GM10248 (cell line): ENCODE results near the gene NAV1.

Experiments used
- CTCF ChIA-PET: fragments of 300-600 bp; sonication (Branson Sonifier 250); formaldehyde crosslinking; extraction: SDS; loops from one replicate; lab custom pipeline; 2021; ENCODE audit warnings: antibody characterized with exemption; lab: Yijun Ruan, JAX
- POLR2A ChIA-PET: fragments of 350-650 bp; sonication (Branson Sonifier 250); formaldehyde crosslinking; extraction: SDS; loops from one replicate; lab custom pipeline; 2020; ENCODE audit warnings: antibody characterized with exemption; lab: Yijun Ruan, JAX
- DNase-seq: peaks from one replicate; pipeline ENCODE4 v3.0.0; 2012; ENCODE audit errors: extremely low spot score
- CTCF ChIP-seq: IDR thresholded peaks from 2 replicates; pipeline ENCODE4 v1.5.1; 2012; ENCODE audit warnings: mild to moderate bottlenecking, low read depth; ENCODE audit errors: extremely low read depth, missing control alignments, control extremely low read depth

Gene NAV1

GRCh38 chr1:201585901-201586300 is 47.0 kb downstream of the NAV1 start:
- no peak for TF ChIP-seq CTCF
- DNase-seq: no peak
- CTCF ChIA-PET: interaction anchor here (1.6 kb wide), 1 partner anchor 11 kb away, joined by 3 read pairs; no protein-coding TSS in a partner anchor
- POLR2A ChIA-PET: no interaction called here

- POLR2A ChIA-PET: no interaction called here
- no peak for DNase-seq
- TF ChIP-seq CTCF: no peak
- CTCF ChIA-PET: no interaction called here
Observed at GRCh38 chr1:201586806-201587205, 47.9 kb downstream of the NAV1 start.

GRCh38 chr1:201587729-201588128 is 48.8 kb downstream of the NAV1 start:
- ChIA-PET POLR2A (no interaction called here), CTCF (interaction anchor here (1.0 kb wide), 1 partner anchor 122 kb away, joined by 3 read pairs; no protein-coding TSS in a partner anchor)
- TF ChIP-seq CTCF: no peak
- no peak for DNase-seq
